Measurements from ENCODE around the gene ACOT9. TPM values are rescaled to one million over a fixed set of nuclear protein-coding genes. Genes with fewer than 3 reads are reported as not detected.
A peak's percentile ranks its signal among the peaks of the same experiment; 100 is the strongest.

Gene ACOT9
- total RNA-seq, 2 donors from 2014 or later, result 23.6 to 26.0 TPM

GRCh38 chrX:23720117-23720677, 22.9 kb downstream of the ACOT9 start:
- Histone ChIP-seq H3K4me1 (no peaks in the 10 kb centered on the region), H3K9ac (ENCODE audit: low read depth in 2 of 2, low read length in 2 of 2) (no peak overlapping the region), H3K36me3 (no peaks in the 10 kb centered on the region), H3K27me3 (no peaks in the 10 kb centered on the region), H3K9me3 (no peaks in the 10 kb centered on the region), H3K4me3 (no peak overlapping the region), H3K27ac (no peak overlapping the region)
- TF ChIP-seq CTCF (IDR thresholded peaks at IDR 0.05), result no peak
- no peak for DNase-seq
- intact Hi-C loops (cut with DNase I), result no loop called here

- no peak overlapping the region for H3K27ac ChIP-seq
- no peak overlapping the region for H3K4me3 ChIP-seq
- H3K9me3 ChIP-seq, result no peaks in the 10 kb centered on the region
- no peaks in the 10 kb centered on the region for H3K36me3 ChIP-seq
- H3K9ac ChIP-seq (ENCODE audit: low read depth in 2 of 2, low read length in 2 of 2), result no peak overlapping the region
- no peak for DNase-seq
- intact Hi-C loops (cut with DNase I), result no loop called here
- no peak for TF ChIP-seq CTCF (IDR thresholded peaks at IDR 0.05)
- no peaks in the 10 kb centered on the region for H3K27me3 ChIP-seq
- H3K4me1 ChIP-seq, result no peaks in the 10 kb centered on the region
Observed at GRCh38 chrX:23705235-23705634, 37.8 kb downstream of the ACOT9 start.

GRCh38 chrX:23704673-23705206, 38.3 kb downstream of the ACOT9 start:
- intact Hi-C loops (cut with DNase I), result no loop called here
- DNase-seq, result no peak
- H3K36me3 ChIP-seq, result no peaks in the 10 kb centered on the region

GRCh38 chrX:23699636-23700194, 43.4 kb downstream of the ACOT9 start:
- no peak for TF ChIP-seq CTCF (IDR thresholded peaks at IDR 0.05)
- no peaks in the 10 kb centered on the region for H3K27me3 ChIP-seq
- peak; percentile 19 for DNase-seq
- H3K9me3 ChIP-seq, result no peaks in the 10 kb centered on the region
- H3K4me3 ChIP-seq, result no peak overlapping the region
- no peak overlapping the region for H3K27ac ChIP-seq
- intact Hi-C loops (cut with DNase I), result loop anchor here (10.0 kb wide), 1 partner anchor 365 kb away; no protein-coding TSS in a partner anchor
- H3K4me1 ChIP-seq, result no peaks in the 10 kb centered on the region
- H3K9ac ChIP-seq (ENCODE audit: low read depth in 2 of 2, low read length in 2 of 2), result no peak overlapping the region
- no peaks in the 10 kb centered on the region for H3K36me3 ChIP-seq

More at GRCh38 chrX:23704673-23705206, 38.3 kb downstream of the ACOT9 start:
- no peak overlapping the region for H3K27ac ChIP-seq
- no peaks in the 10 kb centered on the region for H3K27me3 ChIP-seq
- TF ChIP-seq CTCF (IDR thresholded peaks at IDR 0.05), result no peak
- H3K9ac ChIP-seq (ENCODE audit: low read depth in 2 of 2, low read length in 2 of 2), result no peak overlapping the region
- no peak overlapping the region for H3K4me3 ChIP-seq
- no peaks in the 10 kb centered on the region for H3K9me3 ChIP-seq
- H3K4me1 ChIP-seq, result no peaks in the 10 kb centered on the region

GRCh38 chrX:23694606-23695005, 48.5 kb downstream of the ACOT9 start:
- DNase-seq, result peak; percentile 52
- no peak overlapping the region for H3K4me3 ChIP-seq
- peak; percentile 33 for TF ChIP-seq CTCF (IDR thresholded peaks at IDR 0.05)
- no peak overlapping the region for H3K9ac ChIP-seq (ENCODE audit: low read depth in 2 of 2, low read length in 2 of 2)
- intact Hi-C loops (cut with DNase I), result loop anchor here (1.0 to 10.0 kb wide), 2 partner anchors 208 to 370 kb away; no protein-coding TSS in a partner anchor
- no peaks in the 10 kb centered on the region for H3K27me3 ChIP-seq
- H3K36me3 ChIP-seq, result no peaks in the 10 kb centered on the region
- H3K27ac ChIP-seq, result no peak overlapping the region
- no peaks in the 10 kb centered on the region for H3K4me1 ChIP-seq
- H3K9me3 ChIP-seq, result no peaks in the 10 kb centered on the region

Data from colonic mucosa (tissue), 4 donors.